GM19463 (cell line): ENCODE data around the gene RNF125.
"Not testable (repeated sequence)": the region's sequence is repeated elsewhere in the genome, so short reads cannot be mapped to it uniquely, and the experiment has no call there.

Source experiments
- ATAC-seq: cut with Tn5 transposase; IDR thresholded peaks from one replicate; pipeline ENCODE4 v1.9.1; 2021; ENCODE audit warnings: mild to moderate bottlenecking, moderate library complexity; ENCODE audit not compliant: unreplicated experiment

Gene RNF125

DNA sequence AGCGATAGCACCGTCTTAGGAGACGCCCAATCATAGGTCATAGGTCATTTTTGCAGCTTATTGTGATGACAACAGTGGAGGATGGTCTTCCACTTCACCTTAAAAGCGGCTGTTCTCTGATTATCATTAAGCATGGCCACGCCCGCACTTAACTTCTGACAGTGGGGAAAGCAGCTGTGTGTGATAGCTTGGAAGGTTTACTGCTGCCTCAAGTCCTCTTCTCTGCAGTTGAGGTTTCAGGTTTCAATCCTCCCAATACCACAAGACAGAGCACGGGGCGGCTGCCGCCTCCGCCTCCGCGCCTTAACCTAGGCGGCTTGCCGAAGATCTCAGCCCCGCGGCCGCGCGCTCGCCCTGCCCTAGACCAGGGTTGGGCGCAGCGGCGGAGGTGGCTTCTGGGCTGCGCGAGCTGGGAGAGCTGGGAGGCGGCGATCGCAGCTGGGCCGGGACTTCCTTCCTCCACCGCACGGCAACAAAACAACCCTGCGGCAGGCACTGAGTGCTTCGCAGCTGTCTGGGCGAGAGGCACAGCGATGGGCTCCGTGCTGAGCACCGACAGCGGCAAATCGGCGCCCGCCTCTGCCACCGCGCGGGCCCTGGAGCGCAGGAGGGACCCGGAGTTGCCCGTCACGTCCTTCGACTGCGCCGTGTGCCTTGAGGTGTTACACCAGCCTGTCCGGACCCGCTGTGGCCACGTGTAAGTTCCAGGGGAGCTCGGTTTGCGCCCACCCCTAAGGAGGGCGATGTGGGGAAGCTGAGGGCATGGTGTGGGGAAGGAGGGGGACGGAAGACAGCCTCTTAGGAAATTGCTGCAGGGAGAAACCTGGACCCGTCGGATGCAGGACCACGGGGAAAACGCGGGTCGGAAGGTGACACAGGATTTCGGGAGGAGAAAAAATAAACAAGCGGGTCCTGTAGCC lies at the start of gene RNF125:
RNF125 (plus strand) TSS at position 495 of the 920 bp plus-strand sequence; CDS start at position 534, 39 bp downstream.
- peak; percentile 82 for ATAC-seq

DNA sequence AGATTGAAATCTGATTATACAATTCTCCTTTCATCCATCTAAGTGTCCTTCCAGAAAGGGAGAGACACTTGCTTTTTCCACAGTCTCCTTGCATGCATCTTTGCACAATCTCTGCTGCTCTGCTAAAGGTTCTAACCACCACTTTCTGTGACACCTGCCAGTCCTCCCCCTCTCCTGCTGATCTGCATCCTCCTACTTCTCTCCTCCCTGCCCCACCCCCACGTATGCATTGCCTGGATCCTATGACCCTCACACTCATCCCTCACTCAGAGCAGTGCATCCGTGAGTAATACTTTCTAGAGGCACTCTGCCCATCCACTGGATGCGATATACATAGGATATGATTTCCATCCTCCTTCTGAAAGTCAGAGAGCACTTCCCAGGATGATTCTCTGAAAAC lies 48.0 kb upstream of the RNF125 start:
- ATAC-seq = no peak

DNA sequence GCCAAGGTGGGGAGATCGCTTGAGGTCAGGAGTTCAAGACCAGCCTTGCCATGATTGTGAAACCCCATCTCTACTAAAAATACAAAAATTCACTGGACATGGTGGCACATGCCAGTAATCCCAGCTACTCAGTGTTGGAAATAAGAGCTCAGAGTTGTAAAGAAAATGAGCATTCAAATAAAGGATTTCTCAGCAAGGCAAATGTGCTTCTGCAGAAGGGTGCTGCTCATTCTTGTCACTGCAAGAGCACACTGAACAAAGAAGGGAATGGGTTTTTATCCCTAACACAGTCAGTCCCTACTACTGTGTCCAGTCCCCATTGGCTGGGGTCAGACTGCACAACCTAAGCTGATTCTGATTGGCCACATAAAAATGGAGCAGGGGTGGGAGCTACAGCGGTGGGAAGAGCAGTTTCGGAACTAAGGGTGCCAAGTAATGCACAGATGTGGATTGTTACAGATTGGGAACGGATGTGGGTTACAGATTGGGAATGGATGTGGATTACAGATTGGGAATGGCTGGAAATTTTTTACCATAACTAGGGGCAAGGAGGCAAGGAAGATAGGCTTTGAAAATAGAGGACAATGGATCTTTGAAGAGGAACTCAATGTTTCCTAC lies 44.6 kb upstream of the RNF125 start:
- no peak for ATAC-seq

DNA sequence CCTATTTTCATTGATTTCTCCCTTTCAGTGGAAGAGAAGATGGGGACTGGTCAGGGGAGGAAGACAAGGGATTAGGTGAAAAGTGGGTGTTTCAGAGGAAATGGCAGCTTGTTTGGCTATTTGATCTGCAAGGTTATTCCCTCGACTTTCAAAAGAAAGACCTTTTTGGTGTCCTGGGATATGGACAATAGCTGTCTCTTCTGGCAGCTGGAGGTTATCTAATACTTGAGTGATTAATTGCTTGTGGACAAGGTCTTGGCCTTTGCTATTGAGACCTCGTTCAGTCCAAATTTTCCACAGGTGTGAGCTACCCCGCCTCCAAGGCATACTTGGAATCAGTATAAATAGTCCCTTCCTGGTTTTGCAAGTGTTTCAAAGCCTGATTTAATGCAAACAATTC lies 42.4 kb upstream of the RNF125 start:
- no peak for ATAC-seq

DNA sequence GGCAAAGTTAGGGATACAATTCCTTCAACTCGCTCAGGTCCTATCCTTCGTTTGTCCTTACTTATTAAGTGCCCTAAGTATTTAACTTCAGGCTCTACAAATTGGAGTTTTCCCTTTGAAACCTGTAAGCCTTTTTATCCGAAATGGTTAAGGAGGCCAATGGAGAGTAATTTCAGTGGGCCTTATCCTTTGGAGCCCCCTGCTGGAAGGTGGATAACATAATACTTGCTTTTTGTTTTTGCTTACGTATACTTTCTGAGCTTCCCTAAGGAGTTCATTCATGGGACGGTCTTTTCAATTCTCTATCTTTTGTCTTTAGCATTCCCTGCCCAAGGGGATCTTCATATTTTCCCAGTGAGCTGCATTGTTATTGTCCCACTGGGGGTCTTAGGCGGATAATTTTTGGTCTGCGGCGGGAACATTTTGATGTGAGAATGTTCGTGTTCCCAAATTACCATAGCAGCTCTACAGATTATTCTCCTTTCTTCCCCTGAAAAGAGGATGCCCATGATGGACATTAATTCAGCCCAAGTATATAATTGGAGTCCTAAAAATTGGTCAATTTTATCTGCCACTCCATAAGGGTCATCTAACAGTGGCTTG lies 41.3 kb upstream of the RNF125 start:
- no peak for ATAC-seq

DNA sequence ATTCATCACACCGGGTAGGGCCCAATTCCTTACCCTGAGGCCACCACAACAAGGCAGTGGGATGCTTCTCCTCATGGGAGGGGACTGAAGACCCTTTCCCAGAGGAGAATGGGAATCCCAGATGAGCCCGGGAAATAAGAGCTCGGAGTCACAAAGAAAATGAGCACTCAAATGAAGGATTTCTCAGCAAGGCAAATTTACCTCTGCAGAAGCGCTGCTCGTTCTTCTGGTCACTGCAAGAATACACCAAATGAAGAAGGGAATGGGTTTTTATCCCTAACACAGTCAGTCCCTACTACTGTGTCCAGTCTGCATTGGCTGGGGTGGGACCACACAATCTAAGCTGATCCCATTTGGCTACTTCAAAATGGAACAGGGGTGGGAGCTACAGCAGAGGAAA lies 40.0 kb upstream of the RNF125 start:
- no peak for ATAC-seq

DNA sequence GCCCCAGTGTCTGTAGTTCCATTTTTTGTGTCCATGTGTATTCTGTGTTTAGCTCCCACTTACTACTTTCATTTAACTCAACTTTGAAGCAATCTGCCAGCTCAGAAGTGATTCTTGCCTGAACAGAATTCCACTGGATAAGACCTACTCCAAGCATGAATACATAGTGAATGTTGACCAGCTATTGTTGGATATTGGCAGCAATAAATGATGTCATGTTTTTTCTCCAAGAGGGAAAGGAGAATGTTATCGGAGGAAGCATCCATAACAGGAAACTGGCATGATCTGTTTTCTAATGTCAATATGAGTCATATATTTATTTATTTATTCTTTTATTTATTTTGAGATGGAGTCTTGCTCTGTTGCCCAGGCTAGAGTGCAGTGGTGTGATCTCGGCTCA lies 38.9 kb upstream of the RNF125 start:
- ATAC-seq = no peak

DNA sequence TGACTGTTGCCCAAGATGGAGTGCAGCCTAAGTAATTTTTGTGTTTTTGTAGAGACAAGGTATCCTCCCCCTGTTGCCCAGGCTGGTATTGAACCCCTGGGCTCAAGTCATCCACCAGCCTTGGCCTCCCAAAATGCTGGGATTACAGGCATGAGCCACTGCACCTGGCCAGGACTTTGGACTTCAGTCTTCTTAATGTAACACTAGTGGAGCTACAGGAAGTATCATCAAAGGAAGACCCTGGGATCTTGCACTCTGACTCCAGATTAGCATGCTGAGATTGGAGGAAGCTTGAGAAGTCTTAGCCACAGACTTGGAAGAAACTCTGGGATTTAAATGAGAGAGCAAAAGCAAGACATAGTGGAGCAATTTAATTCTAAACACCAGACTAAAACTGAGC lies 37.8 kb upstream of the RNF125 start:
- ATAC-seq = no peak

DNA sequence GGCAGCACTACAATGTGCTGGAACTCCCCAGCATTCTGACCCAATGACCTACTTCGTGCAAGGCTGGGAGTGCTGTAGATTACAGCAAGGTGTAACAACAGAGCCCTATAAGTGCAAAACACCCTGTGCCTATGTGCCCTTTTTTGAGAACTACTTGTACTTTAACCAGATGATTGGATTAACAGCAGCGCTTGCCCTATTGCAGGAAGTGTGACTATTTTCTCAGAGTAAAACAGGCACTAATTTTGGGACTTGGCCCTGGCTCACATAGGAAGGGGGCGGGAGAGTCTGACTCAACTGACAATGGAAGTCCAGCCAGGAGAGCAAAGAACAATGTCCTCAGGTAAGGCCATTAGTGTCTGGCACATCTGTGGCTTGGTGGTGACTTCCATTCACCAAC lies 35.6 kb upstream of the RNF125 start:
- ATAC-seq = no peak

DNA sequence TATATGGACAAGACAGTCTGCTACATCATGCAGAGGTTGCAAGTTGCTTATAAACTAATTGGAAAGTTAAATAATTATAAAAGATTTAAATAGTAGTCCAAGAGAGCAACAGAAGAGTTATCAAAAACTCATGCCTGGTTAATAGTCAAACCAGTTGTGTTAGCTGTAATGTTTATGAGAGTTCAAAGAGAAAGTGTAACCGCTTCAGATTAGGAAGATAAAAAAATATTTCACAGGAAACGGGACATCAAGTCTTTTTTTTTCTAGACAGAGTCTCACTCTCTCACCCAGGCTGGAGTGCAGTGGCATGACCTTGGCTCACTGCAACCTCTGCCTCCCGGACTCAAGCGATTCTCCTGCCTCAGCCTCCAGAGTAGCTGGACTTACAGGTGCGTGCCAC lies 34.6 kb upstream of the RNF125 start:
- no peak for ATAC-seq

DNA sequence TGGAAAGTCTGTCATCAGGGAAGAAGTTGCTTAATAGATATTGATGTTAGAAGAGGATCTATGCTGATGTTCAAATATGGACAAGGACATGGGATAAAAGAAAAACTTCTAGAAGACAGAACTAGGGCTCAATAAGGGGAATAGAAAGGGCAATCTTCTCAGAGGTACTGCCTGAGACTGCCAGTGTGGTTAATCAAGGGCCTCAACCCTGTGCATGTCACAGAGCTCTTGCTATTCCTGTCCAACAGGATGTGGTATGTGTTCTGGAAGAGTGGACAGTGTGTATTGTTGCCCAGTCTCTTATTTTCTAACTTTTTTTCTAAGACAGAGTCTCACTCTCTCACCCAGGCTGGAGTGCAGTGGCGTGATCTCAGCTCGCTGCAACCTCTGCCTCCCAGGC lies 27.8 kb upstream of the RNF125 start:
- ATAC-seq = peak; percentile 99

DNA sequence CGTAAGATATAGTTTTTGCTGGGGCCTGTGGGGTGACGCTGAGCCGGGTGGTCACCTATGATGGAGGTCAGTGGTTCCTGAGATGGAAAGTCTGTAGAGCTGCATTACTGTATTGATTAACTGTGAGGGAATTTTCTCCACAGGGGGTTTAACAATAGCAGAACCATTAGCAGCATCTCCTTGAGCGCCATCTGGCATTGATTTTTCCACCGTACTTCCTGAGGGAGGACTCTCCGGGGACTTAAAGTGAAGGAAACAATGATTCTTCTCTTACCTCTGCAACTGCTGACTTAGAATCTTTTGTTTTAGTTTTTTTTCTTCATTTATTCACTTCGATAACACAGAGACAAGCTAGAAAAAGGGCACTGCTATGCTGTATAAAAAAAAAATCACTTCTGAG lies 22.6 kb upstream of the RNF125 start:
- no peak for ATAC-seq

DNA sequence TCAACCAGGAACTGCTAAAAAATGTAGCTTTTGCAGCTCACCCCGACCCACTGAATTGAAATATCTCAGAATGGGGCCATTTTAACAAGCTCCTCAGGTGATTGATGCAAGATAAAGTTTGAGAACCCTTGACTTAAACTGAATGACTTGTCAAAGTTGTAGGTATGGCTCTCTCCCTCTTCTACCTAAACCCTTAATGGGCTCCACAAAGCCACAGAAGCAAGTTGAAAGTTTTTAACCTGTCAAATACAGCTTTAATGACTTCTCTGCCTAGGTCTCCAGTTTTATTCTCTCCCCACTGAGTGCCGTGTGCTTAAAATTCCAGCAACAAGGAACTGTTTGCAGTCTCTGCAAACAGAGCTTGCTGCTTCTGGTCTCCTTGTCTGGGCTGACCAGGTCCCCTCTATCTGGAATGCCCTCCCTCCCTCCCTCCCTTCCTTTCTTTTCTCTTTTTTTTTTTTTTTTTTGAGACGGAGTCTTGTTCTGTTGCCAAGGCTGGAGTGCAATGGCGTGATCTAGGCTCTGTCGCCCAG lies 19.7 kb upstream of the RNF125 start:
- ATAC-seq = no peak

DNA sequence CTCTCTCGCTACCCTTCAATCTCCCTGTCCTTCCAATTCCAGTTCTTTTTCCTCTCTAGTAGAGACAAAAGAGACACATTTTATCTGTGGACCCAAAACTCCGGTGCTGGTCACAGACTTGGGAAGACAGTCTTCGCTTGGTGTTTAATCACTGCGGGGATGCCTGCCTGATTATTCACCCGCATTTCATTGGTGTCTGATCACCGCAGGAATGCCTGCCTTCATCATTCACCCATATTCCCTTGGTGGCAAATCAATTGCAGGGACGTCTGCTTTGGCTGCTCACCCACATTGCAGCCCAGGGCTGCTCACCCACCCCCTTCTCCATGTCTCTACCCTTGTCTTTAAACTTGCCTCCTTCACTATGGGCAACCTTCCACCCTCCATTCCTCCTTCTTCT lies 17.5 kb upstream of the RNF125 start:
- not testable (repeated sequence) for ATAC-seq

DNA sequence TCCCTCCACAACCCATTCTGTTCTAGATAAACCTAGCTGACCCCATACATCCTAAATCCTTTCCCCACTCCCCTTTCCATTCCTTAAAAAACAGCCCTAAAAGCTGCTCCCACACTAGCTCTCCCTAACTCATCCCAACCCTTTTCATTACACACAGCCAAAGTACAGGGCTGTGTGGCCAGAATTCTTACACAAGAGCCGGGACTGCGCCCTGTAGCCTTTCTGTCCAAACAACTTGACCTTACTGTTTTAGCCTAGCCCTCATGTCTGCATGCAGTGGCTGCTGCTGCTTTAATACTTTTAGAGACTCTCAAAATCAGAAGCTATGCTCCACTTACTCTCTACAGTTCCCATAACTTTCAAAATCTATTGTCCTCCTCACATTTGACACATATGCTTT lies 14.8 kb upstream of the RNF125 start:
- ATAC-seq = not testable (repeated sequence)

DNA sequence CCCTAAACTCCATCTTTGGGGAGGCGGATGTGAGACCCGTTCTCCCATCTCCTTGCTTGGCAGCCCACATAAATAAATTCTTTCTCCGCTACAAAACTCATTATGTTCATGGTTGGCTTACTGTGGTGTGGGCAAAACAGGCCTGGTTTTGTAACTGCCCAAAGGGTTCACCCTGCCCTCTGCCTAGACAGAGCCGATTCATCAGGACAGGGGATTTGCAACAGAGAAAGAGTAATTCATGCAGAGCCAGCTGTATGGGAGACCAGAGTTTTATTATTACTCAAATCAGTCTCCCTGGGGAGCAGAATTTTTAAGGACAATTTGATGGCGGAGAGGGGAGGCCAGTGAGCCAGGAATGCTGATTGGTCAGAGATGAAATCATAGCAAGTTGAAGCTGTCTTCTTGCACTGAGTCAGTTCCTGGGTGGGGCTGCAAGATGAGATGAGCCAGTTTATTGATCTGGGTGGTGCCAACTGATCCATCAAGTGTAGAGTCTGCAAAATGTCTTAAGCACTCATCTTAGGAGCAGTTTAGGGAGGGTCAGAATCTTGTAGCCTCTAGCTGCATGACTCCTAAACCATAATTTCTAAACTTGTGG lies 8.4 kb upstream of the RNF125 start:
- no peak for ATAC-seq

DNA sequence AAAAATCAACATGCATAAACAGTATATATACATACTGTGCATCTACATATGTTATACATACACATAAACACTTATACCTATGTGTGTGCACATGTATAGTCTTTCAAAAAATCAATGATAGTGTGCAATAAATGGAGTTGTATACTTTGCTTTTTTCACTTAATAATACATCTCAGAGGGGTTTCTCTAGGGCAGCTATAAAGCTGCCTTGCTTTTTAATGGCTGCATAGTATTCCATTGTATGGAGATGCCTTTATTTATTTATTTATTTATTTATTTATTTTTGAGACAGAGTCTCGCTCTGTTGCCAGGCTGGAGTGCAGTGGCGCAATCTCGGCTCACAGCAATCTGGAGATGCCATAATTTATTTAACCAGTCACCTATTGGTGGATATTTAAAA lies 7.4 kb upstream of the RNF125 start:
- ATAC-seq = no peak

DNA sequence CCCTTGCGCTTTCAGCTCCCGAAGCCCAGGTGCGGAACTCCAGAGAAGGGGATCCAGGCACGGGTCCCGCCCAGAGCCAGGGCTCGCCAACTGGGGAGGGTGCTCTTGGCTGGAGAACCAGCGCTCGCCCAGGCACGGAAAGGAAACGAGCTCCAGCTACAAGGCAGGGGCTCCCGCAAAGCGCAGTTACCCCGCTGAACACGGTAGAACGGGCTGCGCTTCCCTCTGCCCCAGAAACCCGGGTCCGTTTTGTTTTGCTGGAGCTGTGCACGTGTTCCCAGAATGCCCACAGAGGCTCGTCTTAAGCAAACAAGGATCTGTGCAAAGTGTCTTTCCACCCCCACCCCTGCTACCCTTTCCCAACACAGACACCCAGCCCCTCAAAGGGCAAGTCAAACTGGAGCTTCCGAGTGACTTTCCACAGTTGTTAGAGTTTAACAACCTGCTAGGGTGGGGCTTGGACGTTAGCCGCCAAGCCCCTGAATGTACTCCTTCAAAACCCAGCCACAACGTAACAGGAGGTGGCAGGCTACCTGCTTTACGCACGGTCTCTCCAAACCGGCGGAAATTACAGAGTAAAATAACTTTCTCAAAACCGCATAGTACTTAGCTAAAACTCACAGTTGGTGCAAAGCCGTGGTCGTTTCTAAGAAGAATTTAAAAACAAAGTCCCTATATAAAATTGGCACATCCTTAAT lies 775 bp downstream of the RNF125 start:
- no peak for ATAC-seq

DNA sequence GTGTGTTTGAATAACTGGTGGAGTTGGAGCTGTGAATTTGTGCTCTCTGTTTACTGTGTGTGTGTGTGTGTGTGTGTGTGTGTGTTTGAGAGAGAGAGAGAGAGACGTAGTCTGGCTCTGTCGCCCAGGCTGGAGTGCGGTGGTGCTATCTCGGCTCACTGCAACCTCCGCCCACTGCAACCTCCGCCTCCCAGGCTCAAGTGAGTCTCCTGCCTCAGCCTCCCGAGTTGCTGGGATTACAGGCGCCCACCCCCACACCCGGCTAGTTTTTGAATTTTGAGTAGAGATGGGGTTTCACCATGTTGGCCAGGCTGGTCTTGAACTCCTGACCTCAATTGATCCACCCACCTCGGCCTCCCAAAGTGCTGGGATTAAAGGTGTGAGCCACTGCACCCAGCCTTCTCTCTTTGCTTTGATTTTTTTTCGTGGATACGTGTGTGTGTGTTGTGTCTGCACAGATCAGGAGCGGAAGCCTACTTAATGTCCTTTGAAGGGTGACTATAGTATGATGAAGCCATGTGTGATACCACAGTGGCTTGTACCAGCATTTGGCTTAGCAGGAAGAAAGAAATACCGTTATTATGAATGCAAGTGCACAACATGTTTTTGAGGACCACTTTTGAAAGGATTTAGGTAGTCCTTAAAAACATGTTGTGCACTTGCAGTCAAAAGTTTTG lies 1.5 kb downstream of the RNF125 start:
- ATAC-seq = not testable (repeated sequence)
